Left cardiac atrium (tissue), 2 donors: ENCODE data around the gene LRRC70. TPM values are rescaled to one million over a fixed set of nuclear protein-coding genes. Genes with fewer than 3 reads are reported as not detected.

Experiments used
- total RNA-seq, 2 donors: library from RNA; stranded (reverse); fragmentation: NEBNext Ultra II Directional; extraction: Animal tissue kit (Norgen Biotek cat#: 25700); gene quantifications; one replicate each; pipeline ENCODE4 v1.2.1, GENCODE V29; 2021
- donor health status: DM: no; HTN: yes; CAD: no; lungs with severe emphysema.
- donor health status: DM: yes; HTN: yes; CAD: no.

Gene LRRC70
- total RNA-seq, 2 donors from 2014 or later = 2.0 to 2.2 TPM

Other genes starting within 250 kb of the LRRC70 start
- 10 to 100 TPM; 17.6 to 23.5 TPM for gene DIMT1, start 174.9 kb upstream of the LRRC70 start, total RNA-seq
- gene IPO11, start 166.1 kb upstream of the LRRC70 start, total RNA-seq = 10 to 100 TPM; 22.9 to 25.4 TPM